NOMO-1 treated with DMSO at 0.1 percent for 48 hours (cell line): Measurements from ENCODE around the gene RIPOR3.
"Not testable (repeated sequence)": the region's sequence is repeated elsewhere in the genome, so short reads cannot be mapped to it uniquely, and the experiment has no call there.

Experiments
- DNase-seq: peaks from one replicate; lab custom pipeline; 2025; ENCODE audit not compliant: unreplicated experiment; lab: John Stamatoyannopoulos, UW

The RIPOR3 gene

DNA sequence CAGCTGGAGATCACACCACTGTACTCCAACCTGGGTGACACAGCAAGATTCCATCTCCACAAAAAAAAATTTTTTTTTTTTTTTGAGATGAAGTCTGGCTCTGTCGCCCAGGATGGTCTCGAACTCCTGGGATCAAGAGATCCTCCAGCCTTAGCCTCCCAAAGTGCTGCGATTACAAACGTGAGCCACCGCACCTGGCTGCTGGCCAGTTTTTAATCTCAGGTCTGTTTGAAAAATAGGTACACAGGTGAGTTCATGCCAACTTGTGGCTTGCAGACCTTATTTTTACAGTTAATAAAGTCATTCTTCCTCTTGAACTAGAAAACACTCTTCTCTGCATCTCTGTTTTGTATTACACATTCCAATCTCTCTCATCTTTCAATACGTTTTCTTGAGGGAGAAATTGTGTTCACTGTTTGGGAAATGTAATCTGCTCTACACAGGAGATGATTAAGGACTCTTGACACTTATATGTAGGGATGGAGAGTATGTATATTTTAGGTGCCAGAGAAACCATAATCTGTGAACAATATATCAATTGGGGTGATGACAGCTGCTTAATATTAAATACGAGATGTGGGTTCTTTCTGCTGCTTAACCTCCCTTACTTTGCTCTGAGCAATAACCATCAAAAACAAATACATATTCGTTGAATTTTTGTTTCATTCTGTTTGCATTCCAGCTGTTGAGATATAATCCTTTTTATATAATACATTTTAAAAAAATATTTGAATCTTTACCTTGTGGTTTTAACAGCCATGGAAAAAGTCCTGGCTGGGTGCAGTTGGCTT, 17.7 kb upstream of the RIPOR3 start:
- DNase-seq, result no peak

DNA sequence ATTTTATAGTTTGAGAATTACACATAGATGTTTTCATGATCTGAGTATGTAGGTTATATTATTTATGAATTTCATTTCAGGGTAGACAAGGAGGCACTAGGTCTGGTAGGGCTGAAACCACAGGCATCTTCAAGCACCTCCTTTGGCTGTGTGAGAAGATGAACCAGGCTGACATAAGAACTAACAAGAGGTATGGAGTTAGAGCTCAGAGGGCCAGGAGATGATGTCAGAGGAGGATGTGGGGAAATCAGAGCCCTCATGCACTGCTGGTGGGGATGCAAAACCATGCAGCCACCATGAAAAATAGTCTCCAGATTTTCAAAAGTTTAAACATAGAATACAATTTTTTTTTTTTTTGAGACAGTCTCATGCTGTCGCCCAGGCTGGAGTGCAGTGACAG, 13.6 kb upstream of the RIPOR3 start:
- DNase-seq, result no peak

DNA sequence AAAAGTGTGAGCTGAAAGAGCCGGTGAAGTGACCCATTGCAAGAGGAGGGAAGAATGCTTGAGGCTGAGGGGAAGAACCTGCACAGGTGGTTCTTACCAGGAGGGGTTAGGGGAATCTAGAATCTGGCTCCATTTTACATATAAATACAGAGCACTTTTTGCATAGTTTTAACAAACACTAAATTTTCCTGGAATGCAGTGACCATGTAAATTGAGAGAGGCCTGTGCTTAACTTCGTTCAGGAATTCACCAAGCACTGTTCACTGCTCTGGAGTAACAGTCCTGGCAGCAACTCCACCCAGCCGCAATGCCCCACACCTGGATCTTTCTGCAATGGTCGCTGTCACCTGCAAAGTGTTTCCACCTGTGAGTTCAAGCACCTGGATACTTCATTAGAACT, 13.2 kb upstream of the RIPOR3 start:
- no peak for DNase-seq

DNA sequence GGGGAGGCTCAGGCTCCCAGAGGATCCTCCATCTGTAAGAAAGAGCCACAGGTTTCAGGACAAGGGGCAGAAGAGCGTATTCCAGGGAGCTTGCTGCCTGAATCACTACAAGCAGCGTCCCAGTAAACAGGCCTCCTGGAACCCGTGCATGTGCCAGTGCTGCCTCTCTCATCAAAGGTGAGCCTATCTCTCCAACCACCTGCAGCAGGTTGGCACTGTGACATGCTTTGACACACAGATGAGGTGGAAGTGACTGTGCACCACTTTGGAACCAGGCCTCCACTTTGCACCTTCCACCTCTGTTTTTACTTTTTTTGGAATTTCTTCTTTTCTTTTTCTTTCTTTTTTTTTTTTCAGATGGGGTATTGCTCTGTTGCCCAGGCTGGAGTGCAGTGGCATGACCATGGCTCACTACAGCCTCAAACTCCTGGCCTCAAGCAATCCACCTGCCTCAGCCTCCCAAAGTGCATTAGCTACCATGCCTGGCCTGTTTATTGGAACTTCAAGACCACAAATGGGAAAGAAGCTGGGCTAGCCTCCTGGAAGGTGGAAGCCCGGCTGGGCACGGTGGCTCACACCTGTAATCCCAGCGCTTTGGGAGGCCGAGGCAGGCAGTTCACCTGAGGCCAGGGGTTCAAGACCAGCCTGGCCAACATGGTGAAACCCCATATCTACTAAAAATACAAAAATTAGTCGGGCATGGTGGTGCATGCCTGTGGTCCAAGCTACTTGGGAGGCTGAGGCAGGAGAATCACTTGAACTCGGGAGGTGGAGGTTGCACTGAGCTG, 12.5 kb upstream of the RIPOR3 start:
- not testable (repeated sequence) for DNase-seq

DNA sequence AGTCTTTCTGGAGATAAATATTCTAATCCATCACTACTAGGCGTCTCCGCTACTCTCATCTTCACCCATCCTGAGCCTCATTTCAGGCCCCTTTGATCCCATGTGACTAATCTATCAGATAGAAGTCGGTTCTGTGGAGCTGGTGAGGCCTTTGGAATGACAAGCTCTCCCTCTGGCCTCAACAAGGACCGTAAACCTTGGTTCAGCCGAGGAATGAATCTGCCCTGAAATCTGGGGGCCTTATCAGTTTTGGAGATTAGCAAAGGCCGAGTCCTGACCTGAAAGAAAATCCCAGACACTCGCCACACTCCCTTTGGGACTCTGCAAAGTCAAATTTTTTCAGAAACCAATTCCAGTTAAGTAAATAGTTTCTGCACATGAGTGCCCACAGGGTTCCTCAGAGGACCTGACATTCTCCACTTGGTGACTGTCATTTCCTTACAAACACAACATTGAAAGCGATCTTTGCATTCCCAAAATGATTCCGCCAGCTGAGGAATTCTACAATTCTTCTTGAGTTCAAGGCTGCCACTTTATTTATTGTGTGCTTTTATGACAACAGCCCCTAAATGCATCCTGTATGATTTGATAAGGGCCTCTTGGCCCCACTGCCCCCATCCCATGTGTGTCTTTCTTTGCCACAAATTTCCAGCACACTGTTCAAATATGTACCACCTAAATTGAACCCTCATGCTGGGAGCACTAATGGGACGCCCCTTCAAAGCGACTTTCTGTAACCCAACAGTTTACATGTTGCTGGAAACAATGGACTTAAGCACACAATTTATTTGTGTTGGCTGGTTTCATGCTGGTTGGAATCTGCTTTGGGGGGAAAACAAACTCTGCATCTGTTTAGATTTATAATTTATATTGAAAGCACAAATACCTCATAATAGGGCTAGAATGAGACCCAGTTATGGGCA, 10.0 kb upstream of the RIPOR3 start:
- no peak for DNase-seq

DNA sequence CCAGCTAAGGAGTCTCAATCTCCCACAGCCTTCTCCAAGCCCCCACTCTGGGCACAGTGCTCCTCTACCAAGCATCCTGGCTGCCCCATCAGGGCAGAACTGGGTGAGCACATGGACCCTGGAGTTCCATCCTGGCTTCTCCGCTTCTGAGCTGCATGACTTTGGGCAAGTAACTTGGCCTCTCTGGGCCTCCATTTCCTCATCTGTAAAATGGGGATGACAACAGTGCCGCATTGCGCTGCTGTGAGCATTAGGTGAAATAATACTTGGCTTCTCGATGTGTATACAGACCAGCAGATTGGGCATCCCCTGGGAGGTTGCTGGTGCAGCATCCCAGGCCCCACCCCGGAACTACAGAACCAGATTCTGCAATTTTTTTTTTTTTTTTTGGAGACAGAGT, 8.3 kb upstream of the RIPOR3 start:
- DNase-seq, result no peak

DNA sequence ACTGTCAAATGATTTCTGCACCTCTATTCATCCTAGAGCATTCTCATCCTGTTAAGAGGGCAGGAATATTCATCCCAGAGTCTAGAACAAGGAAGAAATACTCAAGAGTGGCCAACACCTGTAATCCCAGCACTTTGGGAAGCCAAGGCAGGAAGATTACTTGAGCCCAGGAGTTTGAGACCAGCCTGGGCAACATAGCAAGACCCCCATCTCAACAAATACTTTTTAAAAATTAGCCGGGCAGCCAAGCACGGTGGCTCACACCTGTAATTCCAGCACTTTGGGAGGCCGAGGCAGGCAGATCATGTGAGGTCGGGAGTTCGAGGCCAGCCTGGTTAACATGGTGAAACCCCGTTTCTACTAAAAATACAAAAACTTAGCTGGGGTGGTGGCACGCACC, 6.9 kb upstream of the RIPOR3 start:
- not testable (repeated sequence) for DNase-seq

DNA sequence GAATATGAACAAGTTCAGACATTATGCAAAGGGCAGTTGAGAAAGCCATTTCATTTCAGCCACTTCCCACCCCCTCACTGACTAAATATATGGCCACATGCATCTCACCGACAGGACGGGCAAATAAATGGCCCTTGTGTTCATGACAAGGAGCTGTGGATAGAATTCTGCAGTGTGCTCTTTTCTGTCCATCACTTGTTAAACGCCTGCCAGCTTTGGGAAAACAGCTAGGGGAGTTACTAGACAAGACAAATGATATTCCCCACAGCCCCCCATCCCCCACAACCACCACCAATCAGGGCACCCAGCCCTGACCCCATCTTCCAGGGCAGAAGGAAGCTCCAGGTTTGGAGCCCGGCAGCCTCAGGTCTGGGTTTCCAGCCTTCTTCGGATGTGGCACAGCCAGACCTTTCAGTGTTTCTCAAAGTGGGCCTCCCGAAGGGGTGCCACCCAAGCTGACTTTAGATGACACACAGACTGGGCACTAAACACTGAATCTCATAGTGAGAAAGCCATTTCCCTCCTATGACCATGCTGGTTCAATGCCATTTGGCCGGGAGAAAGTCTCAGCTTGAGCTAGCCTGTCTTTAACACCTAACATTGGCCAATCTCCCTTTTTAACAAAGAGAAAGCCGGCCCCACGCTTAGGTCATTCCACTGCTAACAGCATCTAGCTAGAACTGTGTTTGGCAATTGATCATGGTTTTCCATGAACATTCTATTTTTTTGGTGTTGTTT, 4.0 kb upstream of the RIPOR3 start:
- no peak for DNase-seq

DNA sequence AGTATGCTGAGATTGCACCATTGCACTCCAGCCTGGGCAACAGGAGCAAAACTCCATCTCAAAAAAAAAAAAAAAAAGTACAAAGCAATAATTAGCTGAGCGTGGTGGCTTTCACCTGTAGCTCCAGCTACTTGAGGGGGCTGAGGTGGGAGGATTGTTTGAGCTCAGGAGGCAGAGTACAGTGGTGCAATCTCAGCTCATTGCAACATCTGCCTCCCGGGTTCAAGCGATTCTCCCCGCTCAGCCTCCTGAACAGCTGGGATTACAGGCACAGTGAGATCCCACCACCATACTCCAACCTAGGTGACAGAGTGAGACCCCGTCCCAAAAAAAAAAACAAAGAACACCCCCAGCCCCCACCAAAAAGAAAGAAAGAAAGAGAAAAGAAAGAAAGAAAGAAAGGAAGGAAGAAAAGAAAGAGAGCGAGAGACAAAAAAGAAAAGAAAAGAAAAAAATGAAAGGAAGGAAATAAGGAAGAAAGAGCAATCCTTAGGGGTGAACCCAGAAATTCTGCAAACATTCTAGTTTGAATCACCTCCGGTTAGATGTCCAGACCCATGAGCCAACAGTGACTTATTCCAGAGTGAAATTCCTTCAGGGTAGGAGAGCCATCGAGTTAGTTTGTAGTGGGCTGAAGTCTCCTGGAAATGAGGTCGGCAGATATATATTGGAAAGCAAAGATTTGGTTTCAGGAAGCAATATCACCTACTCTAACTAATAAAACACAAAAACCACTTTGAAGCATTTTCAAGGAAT, 3.2 kb upstream of the RIPOR3 start:
- DNase-seq, result no peak

DNA sequence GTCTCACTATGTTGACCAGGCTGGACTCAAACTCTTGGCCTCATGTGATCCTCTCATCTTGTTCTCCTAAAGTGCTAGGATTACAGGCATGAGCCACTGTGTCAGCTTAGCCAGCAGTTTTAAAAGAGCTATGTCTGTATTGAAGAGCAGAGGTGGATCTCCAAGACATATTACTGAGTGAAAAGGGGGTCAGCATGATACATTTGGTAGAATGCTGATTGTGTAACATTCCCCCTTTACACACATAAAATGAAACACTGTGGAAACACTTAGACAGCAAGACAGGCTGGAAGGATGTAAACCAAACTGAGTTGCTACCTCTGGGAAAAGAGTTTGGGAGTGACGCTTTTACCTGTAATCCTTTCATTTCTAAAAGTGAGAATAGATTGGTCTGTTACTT, 1.7 kb upstream of the RIPOR3 start:
- no peak for DNase-seq

DNA sequence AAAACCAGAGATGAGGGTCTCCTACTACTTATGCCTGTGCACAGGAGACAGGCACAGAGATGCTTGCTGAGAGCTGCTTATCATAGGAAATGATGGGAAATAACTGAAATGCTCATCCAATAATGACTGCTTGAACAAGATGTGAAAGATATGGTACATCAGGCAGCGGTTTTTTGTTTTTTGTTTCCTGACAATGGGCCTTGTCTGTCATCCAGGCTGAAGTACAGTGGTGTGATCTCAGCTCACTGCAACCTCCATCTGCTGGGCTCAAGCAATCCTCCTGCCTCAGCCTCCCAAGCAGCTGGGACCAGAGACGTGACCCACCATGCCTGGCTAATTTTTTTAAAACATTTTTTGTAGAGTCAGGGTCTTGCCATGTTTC, 1.2 kb upstream of the RIPOR3 start:
- DNase-seq, result no peak

DNA sequence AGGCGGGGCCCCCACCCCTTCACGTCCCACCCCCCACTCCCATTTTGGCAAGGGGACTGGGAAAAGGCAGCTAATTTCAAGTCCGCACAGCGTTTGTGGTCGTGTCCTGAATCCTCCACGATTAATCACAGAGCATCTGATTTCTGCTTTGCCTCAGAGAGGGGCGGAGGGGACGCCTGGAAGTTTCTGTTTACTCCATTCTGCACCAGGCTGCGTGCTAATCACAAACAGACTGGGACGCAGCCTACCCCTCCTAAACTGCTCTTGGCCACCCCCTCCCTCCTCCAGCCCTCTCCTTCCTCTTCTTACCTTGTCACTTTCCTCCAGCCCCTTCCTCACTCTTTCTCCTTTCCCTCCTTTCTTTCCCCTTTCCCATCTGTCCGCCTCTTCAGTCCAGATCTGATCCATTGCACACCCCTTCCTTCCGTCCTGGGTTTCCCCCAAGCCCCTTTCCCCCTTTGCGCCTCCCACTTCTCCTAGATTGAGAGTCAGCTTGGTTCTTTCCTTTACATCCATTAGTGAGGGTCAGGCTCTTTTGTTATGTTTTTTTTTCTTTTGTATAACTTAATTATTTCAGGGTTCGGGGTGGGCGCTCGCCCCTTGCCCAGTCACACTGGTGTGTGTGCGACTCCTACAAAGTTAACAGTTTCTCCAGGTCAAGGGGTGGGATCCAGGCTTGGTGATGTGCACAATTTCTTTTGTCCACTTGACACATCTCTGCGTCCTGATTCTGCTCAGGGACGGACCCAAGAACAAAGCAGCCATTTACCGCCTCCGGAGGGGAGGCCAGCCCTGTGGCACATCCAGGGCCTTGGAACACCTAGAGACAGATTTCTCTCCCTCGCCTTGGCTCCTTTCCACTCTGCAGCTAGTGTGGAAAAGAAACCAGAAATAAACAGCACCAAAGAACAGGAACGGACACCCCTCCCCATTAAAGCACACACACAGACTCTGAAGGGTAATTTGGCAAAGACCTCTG, 520 bp upstream of the RIPOR3 start:
- no peak for DNase-seq

DNA sequence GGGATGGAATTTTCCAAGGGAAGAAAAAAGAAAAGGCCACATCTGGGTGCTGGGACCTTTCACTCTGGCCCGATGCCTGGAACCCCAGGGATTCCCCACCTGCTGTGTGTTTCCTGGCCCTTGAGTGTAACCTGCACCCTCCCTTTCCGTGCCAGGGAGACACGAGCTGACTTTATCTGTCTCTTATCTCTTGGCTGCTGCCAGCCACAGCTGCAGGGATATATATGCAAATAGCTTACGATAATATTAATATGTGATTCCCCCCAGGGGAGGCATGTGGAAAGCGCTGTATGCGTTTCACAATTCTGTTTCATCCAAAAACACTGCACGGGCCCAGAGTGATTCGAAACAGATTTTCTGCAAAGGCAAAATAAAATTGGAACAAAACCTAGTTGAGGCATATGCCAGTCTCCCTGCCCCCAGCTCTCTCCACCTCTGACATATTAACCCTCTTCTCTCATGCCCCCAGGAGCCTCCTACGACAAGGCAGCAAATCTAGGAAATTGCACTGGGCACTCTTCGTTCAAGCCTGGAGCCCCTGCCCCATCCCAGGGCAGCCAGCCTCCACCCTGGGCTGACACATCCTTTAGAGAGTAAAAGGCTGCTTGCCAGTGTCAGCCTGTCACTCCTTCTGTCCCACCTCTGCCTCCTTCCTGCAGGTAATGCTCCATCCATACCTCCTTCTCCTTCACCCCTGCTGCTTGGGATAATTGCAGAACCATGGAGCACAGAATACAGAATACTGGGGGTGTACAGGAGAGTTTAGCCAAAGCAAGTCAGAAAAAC, 1.3 kb downstream of the RIPOR3 start:
- DNase-seq, result no peak

DNA sequence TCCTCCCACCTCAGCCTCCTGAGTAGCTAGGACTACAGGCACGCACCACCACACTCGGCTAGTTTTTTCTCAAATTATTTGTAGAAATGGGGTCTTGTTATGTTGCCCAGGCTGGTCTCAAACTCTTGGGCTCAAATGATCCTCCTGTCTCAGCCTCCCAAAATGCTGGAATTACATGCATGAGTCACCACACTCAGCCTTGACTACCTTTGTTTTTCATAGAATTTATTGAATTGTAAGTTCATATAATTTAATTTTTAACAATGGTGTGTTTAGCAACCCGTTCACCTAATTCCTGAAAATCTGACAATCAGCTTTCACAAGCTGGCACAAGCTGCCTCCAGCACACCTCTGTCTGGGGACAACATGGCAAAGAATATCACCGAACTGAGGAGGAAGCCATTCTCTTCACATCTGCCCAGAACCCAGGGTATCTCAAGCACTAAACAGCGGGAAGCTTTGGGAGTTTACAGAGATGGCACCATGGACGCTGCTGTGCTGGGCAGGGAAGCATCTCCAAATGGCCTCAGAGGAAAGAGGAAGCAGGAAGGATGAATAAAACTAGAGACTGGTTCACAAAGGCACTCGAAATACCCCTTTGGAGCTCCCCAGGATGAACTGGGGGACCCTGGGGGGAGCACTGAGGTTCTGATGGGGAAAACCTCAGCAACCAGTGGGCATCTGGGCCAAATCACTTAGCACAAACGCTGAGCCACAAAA, 2.9 kb downstream of the RIPOR3 start:
- DNase-seq, result no peak

DNA sequence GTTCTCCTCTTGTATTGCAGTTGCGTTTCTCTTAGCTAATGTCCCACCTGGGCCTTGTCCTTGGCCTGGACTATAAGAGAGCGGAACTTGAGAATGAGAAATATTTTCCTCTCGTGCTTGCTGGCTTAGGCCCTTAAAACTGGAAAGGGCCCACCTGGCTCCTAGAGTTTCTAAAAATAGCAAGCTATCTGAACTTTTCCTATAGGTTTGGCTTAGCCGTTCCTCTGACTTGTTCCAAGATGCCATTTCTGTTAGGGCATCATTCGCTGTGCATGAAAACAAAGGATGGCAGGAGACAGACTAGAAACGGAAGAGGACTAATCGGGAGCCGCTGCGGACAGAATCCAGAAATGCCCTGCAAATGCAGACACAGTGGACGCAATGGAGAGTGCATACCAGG, 4.5 kb downstream of the RIPOR3 start:
- no peak for DNase-seq

DNA sequence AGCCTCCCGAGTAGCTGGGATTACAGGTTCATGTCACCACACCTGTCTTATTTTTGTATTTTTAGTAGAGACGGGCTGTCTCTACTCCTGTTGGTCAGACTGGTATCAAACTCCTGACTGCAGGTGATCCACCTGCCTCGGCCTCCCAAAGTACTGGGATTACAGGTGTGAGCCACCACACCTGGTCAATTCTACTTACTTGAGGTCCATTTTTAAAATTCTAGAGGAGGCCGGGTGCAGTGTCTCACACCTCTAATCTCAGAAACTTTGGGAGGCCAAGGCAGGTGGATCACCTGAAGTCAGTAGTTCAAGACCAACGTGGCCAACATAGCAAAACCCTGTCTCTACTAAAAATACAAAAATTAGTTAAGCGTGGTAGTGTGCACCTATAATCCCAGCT, 7.8 kb downstream of the RIPOR3 start:
- no peak for DNase-seq

DNA sequence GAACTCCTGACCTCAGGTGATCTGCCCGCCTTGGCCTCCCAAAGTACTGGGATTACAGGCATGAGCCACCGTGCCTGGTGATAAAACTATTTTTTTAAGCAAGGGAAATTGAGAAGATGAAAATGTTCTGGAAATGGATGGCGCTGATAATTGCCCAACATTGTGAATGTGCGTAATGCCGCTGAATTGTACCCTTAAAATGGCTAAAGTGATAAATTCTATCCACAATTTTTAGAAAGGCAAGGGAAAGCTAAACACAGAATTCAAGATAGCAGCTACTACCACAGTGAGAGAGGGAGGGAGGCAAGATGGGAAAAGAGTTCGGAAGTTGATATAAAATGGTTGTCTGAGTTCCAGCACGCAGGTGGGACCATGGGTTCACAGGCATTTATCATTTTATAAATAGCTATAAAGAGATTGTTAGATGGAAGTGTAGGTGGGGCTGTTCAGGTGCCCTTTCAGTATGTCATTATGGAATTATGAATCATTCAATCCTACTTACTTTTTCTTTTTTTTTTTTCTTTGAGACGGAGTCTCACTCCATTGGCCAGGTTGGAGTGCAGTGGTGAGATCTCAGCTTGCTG, 8.3 kb downstream of the RIPOR3 start:
- DNase-seq, result no peak
